Stimulated activated CD4-positive, alpha-beta T cell treated with anti-CD3 and anti-CD28 coated beads, Interleukin-4, amount 100 ng/mL, for 1 hour (primary cell): Measurements from ENCODE around the gene FCER1G.

Experiments used
- DNase-seq: peaks from one replicate; pipeline ENCODE4 v3.0.0-alpha.2; 2020

FCER1G gene

DNA sequence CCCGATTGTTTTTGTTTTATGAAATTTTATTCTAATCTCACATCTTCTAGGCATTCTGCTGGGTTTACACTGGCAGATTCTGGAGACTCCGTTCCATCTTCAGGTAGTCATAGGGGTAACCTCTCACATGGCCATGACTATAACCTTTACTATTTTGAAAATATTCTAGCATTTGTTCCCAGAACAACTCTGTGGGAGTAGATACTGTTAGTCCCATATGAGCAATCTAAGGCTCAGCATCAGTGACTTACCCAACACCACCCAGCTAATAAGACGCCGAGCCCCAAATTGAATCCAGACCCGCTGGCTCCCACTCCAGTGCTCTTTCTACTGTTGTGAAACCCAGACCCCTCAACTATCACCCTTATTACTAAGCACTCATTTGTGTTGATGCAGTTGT, 26.1 kb upstream of the FCER1G start:
- no peak for DNase-seq

DNA sequence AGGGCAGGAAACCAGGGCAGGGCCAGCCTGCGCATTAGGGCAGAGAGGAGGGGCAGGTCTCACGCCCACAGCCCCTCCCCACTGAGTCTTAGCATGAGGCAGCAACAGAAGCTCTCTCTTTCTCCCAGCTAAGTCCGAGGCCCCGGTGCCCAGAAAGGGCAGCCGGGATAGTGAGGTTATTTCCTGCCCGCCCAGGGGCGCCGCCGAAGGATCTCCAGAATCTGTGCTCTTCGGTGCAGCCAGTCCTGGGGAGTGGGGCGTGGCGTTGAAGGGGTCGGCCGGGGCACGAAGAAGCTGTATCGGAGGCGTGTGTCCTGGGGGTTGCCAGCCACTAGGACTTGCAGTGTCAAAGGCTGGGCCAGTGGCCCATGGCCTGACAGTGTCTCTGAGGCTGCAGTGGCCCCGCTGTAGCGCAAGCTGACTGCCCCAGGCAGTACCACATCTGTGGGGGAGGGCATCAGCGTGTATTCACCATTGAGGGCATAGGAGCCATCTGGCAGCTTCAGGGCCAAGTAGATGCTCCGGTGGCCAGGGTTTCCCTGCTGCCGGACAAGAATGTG, 24.1 kb upstream of the FCER1G start:
- DNase-seq: no peak

GRCh38 chr1:161191971-161192370, 23.1 kb upstream of the FCER1G start:
- DNase-seq: no peak

- peak; percentile 56 for DNase-seq
Observed at GRCh38 chr1:161192476-161193465, 22.3 kb upstream of the FCER1G start.

DNA sequence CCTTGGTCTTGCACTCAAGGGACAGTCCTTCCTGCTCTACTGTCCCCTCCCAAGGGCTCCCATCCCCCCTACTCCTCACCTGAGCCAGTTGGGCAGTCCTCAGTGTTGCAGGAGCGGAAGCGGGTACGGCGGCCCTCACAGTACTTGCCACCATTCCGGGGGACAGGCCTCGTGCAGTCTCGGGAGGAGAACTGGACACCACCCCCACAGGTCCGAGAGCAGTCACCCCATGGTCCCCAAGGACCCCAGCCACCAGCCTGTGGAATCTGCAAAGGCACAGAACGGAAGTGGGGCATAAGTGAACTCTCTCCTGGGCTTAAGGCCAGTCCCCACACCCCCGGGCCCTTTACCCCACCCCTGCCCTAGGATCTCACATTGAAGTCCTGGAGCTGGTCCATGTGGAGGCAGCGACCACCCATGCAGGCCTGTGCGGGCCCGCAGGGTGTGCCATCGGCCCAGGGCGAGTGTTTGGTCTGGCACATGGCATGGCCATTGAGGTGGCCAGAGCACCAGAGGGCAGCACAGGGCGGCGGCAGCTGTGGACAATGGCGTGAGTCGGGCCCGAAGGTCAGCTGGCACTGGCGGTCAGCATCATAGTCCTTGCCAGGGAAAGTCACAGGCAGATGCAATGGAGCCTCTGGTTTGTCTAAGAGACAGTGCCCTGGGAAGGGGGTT, 21.4 kb upstream of the FCER1G start:
- DNase-seq: no peak

DNA sequence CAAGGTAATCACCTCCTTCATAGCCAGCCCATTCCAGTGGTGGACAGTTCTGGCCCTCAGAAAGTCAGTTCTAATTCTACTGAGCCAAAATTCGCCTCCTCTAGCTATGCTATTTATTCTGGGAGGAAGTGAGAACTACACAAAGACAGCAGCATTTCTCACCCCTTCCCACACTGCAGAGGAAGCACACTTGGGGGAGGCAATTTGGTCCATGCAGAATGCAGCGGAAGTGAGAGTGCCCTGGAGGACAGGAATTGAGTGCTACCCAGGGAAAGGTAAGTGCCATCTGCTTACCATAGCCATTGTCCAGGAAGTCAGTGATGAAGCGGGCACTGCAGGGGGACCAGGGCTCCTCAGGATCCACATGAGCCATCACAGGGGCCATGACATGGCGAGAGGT, 19.9 kb upstream of the FCER1G start:
- no peak for DNase-seq

DNA sequence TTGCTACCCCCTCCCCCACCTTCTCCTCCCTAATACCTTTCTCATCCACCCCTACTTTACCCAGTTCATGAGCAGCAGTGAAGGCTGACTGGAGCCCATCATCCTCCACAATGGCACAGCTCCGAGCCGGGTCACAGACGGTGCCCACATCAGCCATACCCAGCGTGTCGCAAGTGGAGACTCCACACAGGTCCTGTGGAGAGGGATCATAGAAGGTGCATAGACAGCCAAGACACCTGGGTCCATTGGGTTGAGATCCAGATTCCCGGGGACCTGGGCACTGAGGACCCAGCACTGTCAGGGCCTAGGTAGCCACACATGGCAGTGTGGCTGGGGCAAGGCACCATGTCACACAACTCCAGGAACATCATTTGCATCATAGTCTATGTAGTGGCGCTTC, 19.0 kb upstream of the FCER1G start:
- DNase-seq: no peak

GRCh38 chr1:161196521-161197451, 18.3 kb upstream of the FCER1G start:
- no peak for DNase-seq

DNA sequence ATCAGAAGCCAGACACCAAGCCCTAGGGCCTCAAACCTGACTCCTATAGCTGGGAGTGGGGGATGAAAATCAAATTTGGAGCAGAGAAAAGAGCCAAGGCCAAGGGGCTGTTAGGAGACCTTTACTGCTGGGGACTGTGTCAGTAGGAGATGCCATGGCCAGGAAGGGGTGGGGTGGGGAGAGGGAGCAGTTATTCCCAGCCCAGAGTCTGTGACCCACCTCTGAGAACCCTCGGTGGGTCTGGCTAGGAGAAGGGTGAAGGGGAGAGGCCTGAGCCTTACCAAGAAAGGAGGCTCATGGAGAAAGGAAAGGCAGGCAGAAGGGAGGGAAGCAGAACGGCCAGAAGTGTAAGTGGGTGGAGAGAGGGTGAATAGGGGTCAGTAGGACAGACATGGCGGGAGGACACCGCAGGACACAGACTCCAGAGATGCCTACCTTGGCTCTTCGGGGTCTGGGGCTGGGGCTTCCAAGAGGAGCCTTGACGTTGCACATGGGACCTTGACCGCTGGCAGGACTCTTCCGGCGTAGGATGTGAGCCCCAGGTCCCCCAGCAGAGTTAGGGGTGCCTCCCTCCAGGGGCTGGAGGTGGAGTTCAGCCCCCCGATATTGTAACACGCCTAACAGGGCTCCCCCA, 17.4 kb upstream of the FCER1G start:
- no peak for DNase-seq

GRCh38 chr1:161198194-161198896, 16.8 kb upstream of the FCER1G start:
- DNase-seq: no peak

DNA sequence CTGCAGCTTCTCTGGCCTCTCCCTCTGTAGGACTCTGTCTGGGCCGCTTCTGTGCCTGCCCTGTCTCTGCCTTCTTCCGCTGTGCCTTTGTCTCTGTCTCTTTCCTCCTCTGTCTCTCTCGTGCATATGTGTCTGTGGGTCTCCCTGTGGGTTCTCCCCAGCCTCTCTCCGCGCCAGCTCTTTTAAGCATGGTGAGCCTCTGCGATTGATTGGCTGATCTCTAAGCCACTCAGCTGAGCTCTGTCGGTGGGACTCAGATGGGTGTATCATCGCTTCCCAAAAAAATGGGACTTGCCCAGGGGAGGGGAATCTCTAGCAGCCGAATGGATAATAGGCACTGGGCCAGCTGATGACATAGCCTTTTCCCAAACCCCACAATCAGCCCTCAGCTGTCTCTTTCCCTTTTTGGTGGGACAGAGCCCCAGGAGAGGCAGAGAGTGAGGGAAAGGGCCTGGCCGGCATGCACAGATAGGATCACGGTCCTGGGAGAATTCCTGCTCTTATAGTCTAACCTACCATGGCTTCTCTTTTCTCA, 16.1 kb upstream of the FCER1G start, which contains the start of gene ADAMTS4:
Gene ADAMTS4 (minus strand): TSS at position 158 of the 535 bp plus-strand sequence. CDS start 427 bp downstream, outside the sequence.
- DNase-seq: no peak

DNA sequence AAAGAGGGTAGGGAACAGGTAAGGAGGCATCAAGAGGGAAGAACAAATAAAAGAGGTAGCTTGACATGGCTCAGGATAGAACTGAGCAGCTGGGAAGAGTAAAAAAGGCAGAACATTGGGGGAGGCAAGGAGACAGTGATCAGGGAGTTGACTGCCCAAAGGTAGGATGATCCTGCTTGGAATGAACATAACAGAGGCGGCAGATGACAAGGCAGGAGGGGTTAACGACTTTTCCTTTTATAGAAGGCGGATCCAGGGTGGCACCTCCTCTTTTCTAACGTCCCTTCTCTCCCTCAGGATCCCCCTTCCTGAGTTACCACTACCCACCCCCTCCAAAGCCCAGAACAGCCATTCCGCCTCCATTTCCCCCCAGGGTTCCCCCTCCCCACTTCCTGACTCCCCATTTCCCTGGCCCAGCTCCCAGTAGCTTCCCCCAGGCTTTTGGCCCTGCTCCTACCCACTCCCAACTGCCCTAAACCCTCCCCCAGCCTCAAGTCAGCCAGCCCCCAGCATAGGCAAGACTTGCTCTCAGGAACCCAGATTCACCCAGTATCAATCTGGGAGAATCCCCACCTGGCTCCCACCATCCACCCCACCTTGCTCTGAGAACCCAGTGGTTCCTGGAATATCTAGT, 15.5 kb upstream of the FCER1G start:
- DNase-seq: no peak

GRCh38 chr1:161200421-161200991, 14.6 kb upstream of the FCER1G start:
- DNase-seq: no peak

DNA sequence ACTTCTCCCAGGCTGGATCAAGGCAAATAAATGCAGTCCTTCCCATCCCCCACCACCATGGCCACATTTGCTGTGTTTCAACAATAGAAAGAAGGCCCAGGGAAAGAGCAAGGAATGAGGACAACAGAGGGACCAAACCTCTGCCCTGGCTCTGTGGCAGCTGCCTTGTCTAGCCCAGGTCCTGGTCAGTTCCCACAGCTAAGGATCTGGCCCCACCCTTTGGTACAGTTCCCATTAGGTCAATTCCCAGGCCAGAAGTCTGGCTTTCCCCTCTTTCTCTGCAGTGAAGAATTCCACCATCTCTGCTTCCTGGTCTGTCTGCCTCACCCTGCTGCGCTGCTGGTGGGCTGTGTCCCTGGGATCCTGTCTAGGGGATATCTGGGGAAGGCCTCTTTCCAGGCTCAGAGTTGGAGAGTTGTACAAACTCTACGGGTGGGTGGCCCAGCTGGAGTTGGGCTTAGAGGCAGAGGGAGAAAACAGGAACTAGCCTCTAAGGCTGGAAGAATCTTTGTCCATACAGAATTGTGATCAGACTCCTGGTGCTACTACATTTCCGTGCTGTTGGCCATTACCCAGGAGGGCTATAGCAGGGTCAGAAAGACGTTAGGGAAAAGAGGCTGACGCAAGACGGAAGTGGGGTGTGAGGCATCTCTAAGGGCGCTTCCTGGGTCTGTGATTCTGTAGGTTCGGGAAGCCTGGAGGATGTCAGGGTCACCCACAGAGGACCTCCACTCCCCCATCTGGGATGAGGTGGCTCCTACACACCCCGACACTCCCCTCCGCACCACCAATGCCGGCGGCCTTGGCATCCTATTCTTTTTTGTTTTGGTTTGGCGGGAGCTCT, 13.9 kb upstream of the FCER1G start:
- DNase-seq: no peak

DNA sequence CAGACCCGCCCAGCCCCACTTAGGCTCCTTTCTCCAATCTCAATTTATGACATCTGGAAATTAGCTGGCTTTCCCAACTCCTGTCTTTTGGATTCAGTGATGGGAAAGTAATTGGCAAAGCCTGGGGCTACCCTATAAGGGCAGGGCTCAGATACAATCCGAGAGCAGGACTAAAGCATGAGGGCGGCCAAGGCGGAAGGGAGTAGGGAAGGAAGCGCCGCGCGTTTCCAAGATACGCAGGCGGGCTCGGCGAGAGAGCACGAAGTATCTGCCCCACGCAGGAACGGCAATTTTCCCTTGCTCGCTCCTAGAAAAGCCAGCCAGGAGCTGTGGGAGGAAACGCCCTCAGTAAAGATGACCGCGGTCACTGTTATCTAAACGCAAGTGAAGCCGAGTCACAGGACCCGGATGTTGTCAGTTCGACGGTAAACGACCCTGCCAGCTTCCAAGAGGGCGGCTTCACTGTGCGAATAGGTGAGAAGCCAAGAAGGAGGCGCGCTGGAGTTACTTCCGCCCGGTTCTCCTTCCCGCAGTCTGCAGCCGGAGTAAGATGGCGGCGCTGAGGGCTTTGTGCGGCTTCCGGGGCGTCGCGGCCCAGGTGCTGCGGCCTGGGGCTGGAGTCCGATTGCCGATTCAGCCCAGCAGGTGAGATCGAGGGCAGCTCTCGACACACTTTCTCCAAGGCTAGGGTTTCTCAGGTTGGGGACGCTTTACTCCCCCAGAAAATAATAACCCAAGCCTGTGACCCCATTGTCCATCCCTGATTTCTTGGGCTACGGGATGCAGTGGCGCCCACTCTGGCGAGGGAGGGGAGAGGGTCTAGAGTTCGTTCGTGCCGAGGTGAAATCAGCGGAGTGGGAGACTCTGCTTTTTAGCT, 13.0 kb upstream of the FCER1G start, which contains the start of gene NDUFS2:
Gene NDUFS2 (plus strand): TSS at position 532 of the 877 bp plus-strand sequence. CDS start 19 bp downstream, at position 551.
- DNase-seq: peak; percentile 92

GRCh38 chr1:161206411-161207140, 8.5 kb upstream of the FCER1G start:
- no peak for DNase-seq

DNA sequence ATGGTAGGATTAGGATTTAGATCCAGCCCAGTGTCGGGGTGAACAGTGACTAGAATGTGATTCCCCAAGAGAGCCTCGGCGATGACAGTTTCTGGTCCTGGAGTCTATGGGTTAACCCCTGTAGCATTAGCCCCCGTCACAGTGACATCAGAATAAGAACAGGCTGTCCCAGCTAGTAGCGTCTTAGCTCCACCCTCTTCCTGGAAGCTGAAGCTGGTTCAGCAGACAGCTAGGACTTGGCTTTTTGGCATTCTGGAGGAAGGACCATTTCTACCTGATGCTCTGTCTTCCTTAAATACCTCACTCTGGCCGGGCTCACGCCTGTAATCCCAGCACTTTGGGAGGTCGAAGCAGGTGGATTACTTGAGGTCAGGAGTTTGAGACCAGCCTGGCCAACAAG, 7.9 kb upstream of the FCER1G start:
- no peak for DNase-seq
